Type B pancreatic cell (in vitro differentiated cells): Measurements from ENCODE around the gene CYP20A1. TPM values are rescaled to one million over a fixed set of nuclear protein-coding genes. Genes with fewer than 3 reads are reported as not detected.
A peak's percentile ranks its signal among the peaks of the same experiment; 100 is the strongest.
"Not testable (repeated sequence)": the region's sequence is repeated elsewhere in the genome, so short reads cannot be mapped to it uniquely, and the experiment has no call there.

Experiments used
- DNase-seq: peaks from one replicate; pipeline ENCODE4 v3.0.0; 2021; ENCODE audit warnings: mixed read lengths; ENCODE audit not compliant: unreplicated experiment; ENCODE audit errors: extremely low spot score
- H3K27ac Mint-ChIP-seq: 2 replicates; pipeline ENCODE4 v1.8.0; 2021; ENCODE audit warnings: mild to moderate bottlenecking, mixed read lengths
- H3K27me3 Mint-ChIP-seq: 2 replicates; pipeline ENCODE4 v1.8.0; 2021; ENCODE audit warnings: mixed read lengths
- H3K36me3 Mint-ChIP-seq: 2 replicates; pipeline ENCODE4 v1.8.0; 2021; ENCODE audit warnings: mixed read lengths
- H3K4me1 Mint-ChIP-seq: one replicate; pipeline ENCODE4 v1.8.0; 2021; ENCODE audit warnings: mixed read lengths; ENCODE audit not compliant: unreplicated experiment
- H3K4me3 Mint-ChIP-seq: 2 replicates; pipeline ENCODE4 v1.8.0; 2021; ENCODE audit warnings: mild to moderate bottlenecking, mixed read lengths
- H3K9me3 Mint-ChIP-seq: 2 replicates; pipeline ENCODE4 v1.8.0; 2021; ENCODE audit warnings: mixed read lengths
- total RNA-seq: library from RNA; stranded (reverse); gene quantifications from 2 replicates; pipeline ENCODE4 v1.2.1, GENCODE V29; 2021; ENCODE audit warnings: low replicate concordance
- TF ChIP-seq, protein P1 (sequence below): fragments of 200-600 bp; sonication (generic); conservative IDR thresholded peaks from 2 replicates; pipeline ENCODE4 v1.5.0; 2021; ENCODE audit warnings: antibody characterized with exemption, mild to moderate bottlenecking

The CYP20A1 gene
- total RNA-seq, 1 donor from 2014 or later = 24.4 TPM

DNA sequence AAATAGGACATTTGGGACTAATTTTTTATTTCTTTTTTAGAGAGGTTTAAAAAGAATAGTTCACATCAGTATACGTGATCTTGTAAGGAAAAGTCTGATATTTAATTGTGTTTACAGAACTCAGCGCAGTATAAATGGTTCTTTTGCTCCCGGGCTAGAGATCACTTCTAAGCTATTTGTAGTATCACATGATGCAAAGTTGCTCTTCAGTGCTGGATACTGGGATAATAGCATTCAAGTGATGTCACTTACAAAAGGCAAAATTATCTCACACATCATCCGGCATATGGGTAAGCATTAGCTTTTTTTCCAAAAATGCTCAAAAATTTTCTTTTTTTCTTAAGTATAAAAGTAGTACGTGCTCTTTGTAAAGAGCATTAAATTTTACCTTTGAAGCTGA, 37.4 kb upstream of the CYP20A1 start:
- Mint-ChIP-seq H3K36me3 (peaks cover 12% of the 10 kb centered on the region), H3K4me3 (no peak overlapping the region), H3K27me3 (no peaks in the 10 kb centered on the region), H3K9me3 (no peaks in the 10 kb centered on the region), H3K27ac (no peak overlapping the region), H3K4me1 (no peaks in the 10 kb centered on the region)
- TF ChIP-seq, protein P1, sequence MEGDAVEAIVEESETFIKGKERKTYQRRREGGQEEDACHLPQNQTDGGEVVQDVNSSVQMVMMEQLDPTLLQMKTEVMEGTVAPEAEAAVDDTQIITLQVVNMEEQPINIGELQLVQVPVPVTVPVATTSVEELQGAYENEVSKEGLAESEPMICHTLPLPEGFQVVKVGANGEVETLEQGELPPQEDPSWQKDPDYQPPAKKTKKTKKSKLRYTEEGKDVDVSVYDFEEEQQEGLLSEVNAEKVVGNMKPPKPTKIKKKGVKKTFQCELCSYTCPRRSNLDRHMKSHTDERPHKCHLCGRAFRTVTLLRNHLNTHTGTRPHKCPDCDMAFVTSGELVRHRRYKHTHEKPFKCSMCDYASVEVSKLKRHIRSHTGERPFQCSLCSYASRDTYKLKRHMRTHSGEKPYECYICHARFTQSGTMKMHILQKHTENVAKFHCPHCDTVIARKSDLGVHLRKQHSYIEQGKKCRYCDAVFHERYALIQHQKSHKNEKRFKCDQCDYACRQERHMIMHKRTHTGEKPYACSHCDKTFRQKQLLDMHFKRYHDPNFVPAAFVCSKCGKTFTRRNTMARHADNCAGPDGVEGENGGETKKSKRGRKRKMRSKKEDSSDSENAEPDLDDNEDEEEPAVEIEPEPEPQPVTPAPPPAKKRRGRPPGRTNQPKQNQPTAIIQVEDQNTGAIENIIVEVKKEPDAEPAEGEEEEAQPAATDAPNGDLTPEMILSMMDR = no peak
- no peak for DNase-seq

DNA sequence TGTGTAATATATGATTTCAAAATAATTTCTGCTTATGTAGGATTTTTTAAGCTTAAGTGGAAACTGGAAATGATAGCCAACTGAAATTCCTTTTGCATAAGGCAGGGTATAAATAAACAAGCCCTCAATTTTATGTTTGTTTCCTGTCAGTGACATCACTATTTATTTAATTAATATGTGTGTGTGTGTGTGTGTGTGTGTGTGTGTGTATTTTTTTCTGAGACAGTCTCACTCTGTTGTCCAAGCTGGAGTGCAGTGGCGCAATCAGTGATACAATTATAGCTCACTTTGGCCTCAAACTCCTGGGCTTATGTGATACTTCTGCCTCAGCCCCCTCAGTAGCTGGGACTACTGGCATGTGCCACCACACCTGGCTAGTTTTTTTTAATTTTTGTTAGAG, 29.3 kb upstream of the CYP20A1 start:
- DNase-seq = no peak
- no peaks in the 10 kb centered on the region for H3K4me1 Mint-ChIP-seq
- no peak overlapping the region for H3K27ac Mint-ChIP-seq
- no peaks in the 10 kb centered on the region for H3K9me3 Mint-ChIP-seq
- no peak overlapping the region for H3K4me3 Mint-ChIP-seq
- no peaks in the 10 kb centered on the region for H3K27me3 Mint-ChIP-seq
- H3K36me3 Mint-ChIP-seq = peaks cover 16% of the 10 kb centered on the region
- TF ChIP-seq, protein P1 = no peak

DNA sequence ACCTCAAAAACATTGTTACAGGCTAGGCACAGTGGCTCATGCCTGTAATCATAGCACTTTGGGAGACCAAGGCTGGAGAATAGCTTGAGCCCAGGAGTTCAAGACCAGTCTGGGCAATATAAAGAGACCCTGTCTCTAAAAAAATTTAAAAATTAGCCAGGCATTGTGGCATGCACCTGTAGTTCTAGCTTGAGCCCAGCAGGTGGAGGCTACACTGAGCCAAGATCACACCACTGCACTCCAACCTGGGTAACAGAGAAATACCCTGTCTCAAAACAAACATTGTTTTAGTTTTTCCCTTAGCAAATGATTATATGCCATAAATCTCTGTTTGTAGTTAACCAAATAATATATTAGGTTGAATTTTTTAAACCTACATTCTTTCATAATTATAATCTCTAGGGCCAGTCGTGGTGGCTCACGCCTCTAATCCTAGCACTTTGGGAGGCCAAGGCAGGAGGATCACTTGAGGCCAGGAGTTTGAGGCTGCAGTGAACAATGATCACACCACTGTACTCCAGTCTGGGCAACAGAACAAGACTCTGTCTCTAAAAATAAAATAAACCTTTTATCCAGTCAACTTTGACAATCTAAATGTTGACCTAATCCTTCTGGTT, 13.3 kb upstream of the CYP20A1 start:
- Mint-ChIP-seq H3K4me1 (no peaks in the 10 kb centered on the region), H3K4me3 (no peak overlapping the region), H3K36me3 (no peaks in the 10 kb centered on the region), H3K27me3 (no peaks in the 10 kb centered on the region), H3K9me3 (no peaks in the 10 kb centered on the region), H3K27ac (no peak overlapping the region)
- TF ChIP-seq, protein P1 = peak; percentile 76
- DNase-seq = no peak

DNA sequence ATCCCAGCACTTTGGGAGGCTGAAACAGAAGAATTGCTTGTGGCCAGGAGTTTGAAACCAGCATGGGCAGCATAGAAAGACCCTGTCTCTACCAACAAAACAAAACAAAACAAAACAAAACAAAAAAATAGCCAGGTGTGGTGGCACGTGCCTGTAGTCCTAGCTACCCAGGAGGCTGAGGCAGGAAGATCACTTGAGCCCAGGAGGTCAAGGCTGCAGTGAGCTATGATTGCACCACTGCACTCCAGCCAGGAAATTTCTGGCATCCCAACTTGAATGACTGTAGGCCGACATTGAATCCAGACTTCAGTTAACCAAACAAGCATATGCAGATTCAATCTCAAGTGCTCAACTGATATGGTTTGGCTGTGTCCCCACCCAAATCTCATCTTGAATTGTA, 9.1 kb upstream of the CYP20A1 start:
- H3K27me3 Mint-ChIP-seq = not testable (repeated sequence)

DNA sequence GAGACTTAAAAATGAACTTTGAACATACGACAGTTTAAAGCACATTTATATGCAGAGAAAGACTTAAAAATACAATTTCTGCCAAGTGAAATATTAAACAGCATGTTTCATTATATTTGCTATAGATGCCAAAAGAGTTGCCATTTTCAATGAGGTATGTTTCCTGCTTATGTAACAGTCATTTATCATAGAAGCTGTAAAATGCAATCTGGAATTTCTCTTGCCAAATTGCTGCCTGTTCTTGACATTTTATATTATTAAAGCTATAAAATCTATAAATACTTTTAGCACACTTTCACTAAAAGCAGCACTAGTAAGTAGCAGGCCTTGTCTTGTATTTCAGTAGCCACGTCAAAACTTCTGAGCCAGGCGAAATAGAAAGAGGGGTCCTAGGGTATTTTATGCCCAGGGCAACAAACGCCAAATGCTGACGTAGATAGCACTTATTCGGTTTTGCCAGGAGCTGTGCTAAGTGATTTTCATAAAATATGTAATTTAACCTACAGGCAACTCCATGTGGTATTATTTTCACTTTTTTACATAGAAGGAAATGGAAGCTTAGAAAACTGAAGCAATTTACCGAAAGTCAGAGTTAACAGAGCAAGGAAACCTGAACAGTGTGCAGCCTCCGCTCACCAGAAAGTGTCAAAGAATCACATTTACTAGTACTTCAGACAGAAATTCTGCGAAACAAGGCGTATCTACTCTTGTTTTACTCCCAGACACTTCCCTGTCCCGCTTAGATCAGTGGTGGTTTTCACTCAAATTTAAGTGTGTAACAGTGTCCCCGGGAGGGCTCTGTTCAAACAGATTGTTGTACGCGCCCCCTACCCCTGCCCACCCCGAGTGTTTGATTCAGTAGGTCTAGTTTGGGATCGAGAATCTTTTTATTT, 1.2 kb upstream of the CYP20A1 start:
- no peak for DNase-seq
- Mint-ChIP-seq H3K4me1 (peaks cover 11% of the 10 kb centered on the region), H3K4me3 (peak overlapping the region; percentile 97), H3K27ac (no peak overlapping the region), H3K36me3 (peaks cover 18% of the 10 kb centered on the region), H3K27me3 (no peaks in the 10 kb centered on the region), H3K9me3 (no peaks in the 10 kb centered on the region)
- TF ChIP-seq, protein P1 = no peak

More for the DNA sequence above, 9.1 kb upstream of the CYP20A1 start:
- not testable (repeated sequence) for H3K4me1 Mint-ChIP-seq, H3K36me3 Mint-ChIP-seq, H3K27ac Mint-ChIP-seq, H3K9me3 Mint-ChIP-seq, H3K4me3 Mint-ChIP-seq, DNase-seq

DNA sequence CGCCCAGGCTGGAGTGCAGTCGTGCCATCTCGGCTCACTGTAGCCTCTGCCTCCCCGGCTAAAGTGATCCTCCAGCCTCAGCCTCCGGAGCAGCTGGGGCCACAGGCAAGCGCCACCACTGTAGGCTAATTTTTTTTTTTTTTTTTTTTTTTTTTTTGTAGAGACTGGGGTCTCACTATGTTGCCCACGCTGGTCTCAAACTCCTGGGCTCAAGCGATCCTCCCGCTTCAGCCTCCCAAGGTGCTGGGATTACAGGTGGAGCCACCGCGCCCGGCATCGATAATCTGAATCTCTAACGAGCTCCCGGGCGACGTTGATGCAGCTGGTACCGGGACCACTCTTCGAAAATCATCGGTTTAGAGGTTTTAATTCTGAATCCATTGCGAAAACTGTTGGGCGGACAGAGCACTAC, 520 bp upstream of the CYP20A1 start:
- Mint-ChIP-seq H3K27me3 (no peaks in the 10 kb centered on the region), H3K4me1 (peaks cover 11% of the 10 kb centered on the region), H3K27ac (peak overlapping the region; percentile 98), H3K4me3 (peak overlapping the region; percentile 97), H3K36me3 (peaks cover 23% of the 10 kb centered on the region), H3K9me3 (no peaks in the 10 kb centered on the region)
- TF ChIP-seq, protein P1 = no peak
- no peak for DNase-seq
